ENCODE measurements around the gene MTHFD1L.
"Not testable (repeated sequence)": the region's sequence is repeated elsewhere in the genome, so short reads cannot be mapped to it uniquely, and the experiment has no call there.

The MTHFD1L gene

GRCh38 chr6:151038616-151039015, 173.1 kb downstream of the MTHFD1L start:
- no peak for TF ChIP-seq RARB (CRISPR knock-in tag; IDR thresholded peaks at IDR 0.05)
- no peak for TF ChIP-seq PATZ1 (CRISPR knock-in tag; IDR thresholded peaks at IDR 0.05; ENCODE audit: borderline replicate concordance)
- TF ChIP-seq CSRNP3 (CRISPR knock-in tag; IDR thresholded peaks at IDR 0.05), result no peak
- no peak for TF ChIP-seq ZFP30 (CRISPR knock-in tag; IDR thresholded peaks at IDR 0.05)
- TF ChIP-seq CREB5 (CRISPR knock-in tag; IDR thresholded peaks at IDR 0.05; ENCODE audit: low read depth), result no peak

GRCh38 chr6:151040888-151041521, 175.5 kb downstream of the MTHFD1L start:
- TF ChIP-seq CSDC2 (CRISPR knock-in tag; IDR thresholded peaks at IDR 0.05), result peak; percentile 89; the same call in 1 of the 2 replicates
- TF ChIP-seq ZFP3 (CRISPR knock-in tag; IDR thresholded peaks at IDR 0.05), result peak; percentile 67
- peak; percentile 14; the same call in 1 of the 2 replicates for TF ChIP-seq TOX (CRISPR knock-in tag; IDR thresholded peaks at IDR 0.05; ENCODE audit: borderline replicate concordance)
- peak; percentile 84 for ATAC-seq

More at GRCh38 chr6:151038616-151039015, 173.1 kb downstream of the MTHFD1L start:
- ATAC-seq, result no peak

- no peak for ATAC-seq
- no peak for TF ChIP-seq BACH2 (CRISPR knock-in tag; IDR thresholded peaks at IDR 0.05; ENCODE audit: borderline replicate concordance)
- no peak for TF ChIP-seq CSRNP3 (CRISPR knock-in tag; IDR thresholded peaks at IDR 0.05)
- TF ChIP-seq ISL1 (CRISPR knock-in tag; IDR thresholded peaks at IDR 0.05), result no peak
- TF ChIP-seq SNAI2 (CRISPR knock-in tag; IDR thresholded peaks at IDR 0.05), result no peak
- TF ChIP-seq ARNTL (CRISPR knock-in tag; IDR thresholded peaks at IDR 0.05; ENCODE audit: borderline replicate concordance, low read depth), result no peak
- no peak for TF ChIP-seq TCF4 (CRISPR knock-in tag; IDR thresholded peaks at IDR 0.05; ENCODE audit: borderline replicate concordance)
- TF ChIP-seq TSHZ2 (CRISPR knock-in tag; IDR thresholded peaks at IDR 0.05), result no peak
- TF ChIP-seq PPARA (CRISPR knock-in tag; IDR thresholded peaks at IDR 0.05; ENCODE audit: borderline replicate concordance), result no peak
These were observed 176.2 kb downstream of the MTHFD1L start for GRCh38 chr6:151041686-151042085.

GRCh38 chr6:151042911-151043330, 177.4 kb downstream of the MTHFD1L start:
- not testable (repeated sequence) for ATAC-seq

GRCh38 chr6:151043944-151044343, 178.4 kb downstream of the MTHFD1L start:
- ATAC-seq, result no peak
- TF ChIP-seq ISL1 (CRISPR knock-in tag; IDR thresholded peaks at IDR 0.05) (no peak), TOX (CRISPR knock-in tag; IDR thresholded peaks at IDR 0.05; ENCODE audit: borderline replicate concordance) (no peak), ZNF8 (CRISPR knock-in tag; IDR thresholded peaks at IDR 0.05) (no peak), POU6F1 (CRISPR knock-in tag; IDR thresholded peaks at IDR 0.05; ENCODE audit: borderline replicate concordance, low read depth) (no peak), ZFP3 (CRISPR knock-in tag; IDR thresholded peaks at IDR 0.05) (no peak), PPARA (CRISPR knock-in tag; IDR thresholded peaks at IDR 0.05; ENCODE audit: borderline replicate concordance) (no peak), TSHZ2 (CRISPR knock-in tag; IDR thresholded peaks at IDR 0.05) (no peak), SNAI2 (CRISPR knock-in tag; IDR thresholded peaks at IDR 0.05) (no peak)

All from SK-N-SH treated with all-trans-retinoic acid at 6 μM for 48 hours (cell line).